B cell (primary cell): ENCODE measurements around the gene RBP4. TPM values are rescaled to one million over a fixed set of nuclear protein-coding genes. Genes with fewer than 3 reads are reported as not detected.

Source experiments
- ATAC-seq: fragments of 200-7000 bp; cut with Tn5 transposase; one replicate; pipeline ENCODE4 v1.10.0; 2021; ENCODE audit warnings: low read depth, mild to moderate bottlenecking, moderate number of reproducible peaks, moderate library complexity
- CTCF ChIA-PET: fragments of 350-600 bp; sonication (Branson Sonifier 250); formaldehyde crosslinking; loops from one replicate; lab custom pipeline; 2021; ENCODE audit warnings: antibody characterized with exemption, inconsistent platforms; lab: Charles Lee
- POLR2A ChIA-PET: fragments of 350-600 bp; sonication (Branson Sonifier 250); formaldehyde crosslinking; loops from one replicate; lab custom pipeline; 2021; ENCODE audit warnings: antibody characterized with exemption; lab: Charles Lee
- DNase-seq: peaks from one replicate; pipeline ENCODE4 v3.0.0; 2013
- H2AFZ ChIP-seq: 2 replicates; pipeline ENCODE4 v1.6.1; 2012; ENCODE audit warnings: mild to moderate bottlenecking, low read depth, low read length; ENCODE audit not compliant: insufficient read depth, poor library complexity, severe bottlenecking
- H3K27ac ChIP-seq, 2 donors: 1 replicate in 1 of 2; 2 replicates in 1 of 2; pipeline ENCODE4 v1.5.1; 2012 to 2013; ENCODE audit warnings: low read length in 2 of 2, mild to moderate bottlenecking in 2 of 2, moderate library complexity in 1 of 2
- H3K27me3 ChIP-seq, 4 experiments: fragments of 200-600 bp in 1 of 4; sonication (generic) in 1 of 4; replicated peaks in 1 of 4; 1 replicate in 2 of 4; 2 replicates in 2 of 4; pipeline versions ENCODE4 v1.6.1 to v1.7.0; 2013 to 2016; ENCODE audit warnings: low read length in 3 of 4, mild to moderate bottlenecking in 2 of 4, mixed read lengths in 1 of 4, moderate library complexity in 1 of 4; ENCODE audit not compliant: insufficient read depth in 4 of 4, control insufficient read depth in 3 of 4; ENCODE audit errors: control extremely low read depth in 1 of 4
- H3K36me3 ChIP-seq, 2 experiments: replicated peaks in 1 of 2; 1 replicate in 1 of 2; 2 replicates in 1 of 2; pipeline versions ENCODE4 v1.6.1 to v1.7.1; 2013; ENCODE audit warnings: low read length in 1 of 2; ENCODE audit not compliant: insufficient read depth in 2 of 2, control insufficient read depth in 1 of 2; ENCODE audit errors: control extremely low read depth in 1 of 2, extremely low read depth in 1 of 2
- H3K4me1 ChIP-seq, 2 donors: fragments of 200-600 bp in 1 of 2; sonication (generic) in 1 of 2; 1 replicate in 1 of 2; 2 replicates in 1 of 2; pipeline versions ENCODE4 v1.5.1 to v1.6.1; 2013 to 2017; ENCODE audit warnings: low read length in 2 of 2; ENCODE audit not compliant: control insufficient read depth in 2 of 2, insufficient read depth in 2 of 2
- H3K4me2 ChIP-seq: replicated peaks from 2 replicates; pipeline ENCODE3; 2012; ENCODE audit warnings: mild to moderate bottlenecking, low read depth, low read length; ENCODE audit not compliant: poor library complexity, severe bottlenecking
- H3K4me3 ChIP-seq, 5 experiments: fragments of 200-600 bp in 1 of 5; sonication (generic) in 1 of 5; 1 replicate in 3 of 5; 2 replicates in 2 of 5; pipeline versions ENCODE4 v1.5.1 to v1.7.0; 2011 to 2016; ENCODE audit warnings: low read length in 4 of 5, mild to moderate bottlenecking in 4 of 5, low read depth in 2 of 5, control low read depth in 1 of 5, moderate library complexity in 1 of 5; ENCODE audit not compliant: insufficient read depth in 1 of 5; ENCODE audit errors: control extremely low read depth in 1 of 5, extremely low read depth in 1 of 5
- H3K79me2 ChIP-seq: fragments of 200-600 bp; sonication (generic); one replicate; pipeline ENCODE4 v1.6.0; 2016; ENCODE audit warnings: low read length; ENCODE audit not compliant: control insufficient read depth, insufficient read depth
- H3K9ac ChIP-seq: fragments of 200-600 bp; sonication (generic); 2 replicates; pipeline ENCODE4 v1.6.1; 2017; ENCODE audit warnings: mild to moderate bottlenecking, low read length, moderate library complexity
- H3K9me3 ChIP-seq, 3 donors: one replicate each; pipeline versions ENCODE4 v1.6.1 to v1.7.1; 2013; ENCODE audit warnings: low read length in 2 of 3; ENCODE audit not compliant: control insufficient read depth in 2 of 3, insufficient read depth in 1 of 3; ENCODE audit errors: control extremely low read depth in 1 of 3
- H4K20me1 ChIP-seq: 2 replicates; pipeline ENCODE4 v1.6.0; 2012; ENCODE audit warnings: mild to moderate bottlenecking, low read length; ENCODE audit not compliant: insufficient read depth, control insufficient read depth, poor library complexity, severe bottlenecking
- H3K27ac Mint-ChIP-seq: one replicate; pipeline ENCODE4 v1.8.0; 2021; ENCODE audit warnings: mixed read lengths
- H3K27me3 Mint-ChIP-seq: one replicate; pipeline ENCODE4 v1.8.0; 2021; ENCODE audit warnings: mixed read lengths
- H3K4me1 Mint-ChIP-seq: one replicate; pipeline ENCODE4 v1.8.0; 2021; ENCODE audit warnings: mixed read lengths
- H3K4me3 Mint-ChIP-seq: one replicate; pipeline ENCODE4 v1.8.0; 2021; ENCODE audit warnings: mixed read lengths
- H3K9me3 Mint-ChIP-seq: one replicate; pipeline ENCODE4 v1.8.0; 2022; ENCODE audit warnings: mixed read lengths; ENCODE audit not compliant: insufficient read depth
- CTCF ChIP-seq: fragments of 200-600 bp; IDR thresholded peaks from one replicate; pipeline ENCODE4 v1.8.0; 2022; ENCODE audit warnings: antibody characterized with exemption, mild to moderate bottlenecking
- EZH2 ChIP-seq: IDR thresholded peaks from 2 replicates; pipeline ENCODE4 v1.6.1; 2012; ENCODE audit warnings: borderline replicate concordance, low read depth, mild to moderate bottlenecking, moderate library complexity, low read length; ENCODE audit not compliant: insufficient read depth, poor library complexity, severe bottlenecking
- whole genome bisulfite sequencing: methylation state at CpG from one replicate; pipeline ENCODE4 v1.1.5; 2013; ENCODE audit warnings: missing lambda C conversion rate; ENCODE audit not compliant: insufficient coverage; 5-methylcytosine and 5-hydroxymethylcytosine counted together
- intact Hi-C: fragments of 100-400 bp; cut with micrococcal nuclease; formaldehyde crosslinking; loops from one replicate; pipeline ENCODE4 v1.10.0; 2022
- polyA plus RNA-seq: library from polyadenylated mRNA; depleted of rRNA; stranded (reverse); fragments of >200 nt; gene quantifications from 2 replicates; pipeline ENCODE4 v1.2.3, GENCODE V29; 2012
- total RNA-seq, 2 donors: library from RNA; stranded (reverse); fragments of 120-200 nt in 1 of 2; gene quantifications; 1 replicate in 1 of 2; 2 replicates in 1 of 2; pipeline versions ENCODE4 v1.2.3 to v1.2.4, GENCODE V29; 2013 to 2022

RBP4 gene
- total and polyA plus RNA-seq, 2 donors (not counting 1 experiment from before 2014, with no cell fraction given), result not detected

- H3K9ac ChIP-seq, result no peak overlapping the region
- Mint-ChIP-seq H3K4me1 (peaks cover 1% of the 10 kb centered on the region), H3K27me3 (peaks cover 61% of the 10 kb centered on the region), H3K9me3 (peaks cover 3% of the 10 kb centered on the region), H3K27ac (no peak overlapping the region), H3K4me3 (no peak overlapping the region)
- POLR2A ChIA-PET, result no interaction called here
- H2AFZ ChIP-seq, result no peak overlapping the region
- CTCF ChIA-PET, result interaction anchor here (0.7 kb wide), 1 partner anchor 252 kb away, joined by 3 read pairs; no protein-coding TSS in a partner anchor
- H3K9me3 ChIP-seq, result peaks cover 0 to 7% (median 3%) of the 10 kb centered on the region in 3 donors
- DNase-seq (no peak), ATAC-seq (no peak)
- intact Hi-C loops, result no loop called here
- no CpG with 5 or more reads among the region's 2 CpGs for WGBS
- no peak for TF ChIP-seq CTCF
- no peaks in the 10 kb centered on the region for H3K4me1 ChIP-seq
- no peaks in the 10 kb centered on the region for H3K79me2 ChIP-seq
- H3K27me3 ChIP-seq, result peaks cover 0 to 19% (median 7%) of the 10 kb centered on the region in 4 experiments
- H3K4me3 ChIP-seq, result no peak overlapping the region
- no peak overlapping the region for H3K4me2 ChIP-seq
- no peak overlapping the region for H3K27ac ChIP-seq
- no peaks in the 10 kb centered on the region for H3K36me3 ChIP-seq
- H4K20me1 ChIP-seq, result no peaks in the 10 kb centered on the region
Observed at GRCh38 chr10:93604146-93604545, 3.1 kb upstream of the RBP4 start.

- no peaks in the 10 kb centered on the region for H4K20me1 ChIP-seq
- no peaks in the 10 kb centered on the region for H3K79me2 ChIP-seq
- H3K27ac ChIP-seq, result no peak overlapping the region
- Mint-ChIP-seq H3K9me3 (peaks cover 3% of the 10 kb centered on the region), H3K4me3 (no peak overlapping the region), H3K27ac (no peak overlapping the region), H3K27me3 (peaks cover 59% of the 10 kb centered on the region), H3K4me1 (peaks cover 1% of the 10 kb centered on the region)
- POLR2A ChIA-PET, result no interaction called here
- DNase-seq (no peak), ATAC-seq (no peak)
- H3K4me2 ChIP-seq, result no peak overlapping the region
- TF ChIP-seq EZH2 (no peak), CTCF (no peak)
- no peaks in the 10 kb centered on the region for H3K4me1 ChIP-seq
- CTCF ChIA-PET, result no interaction called here
- WGBS, result no CpG with 5 or more reads among the region's 2 CpGs
- intact Hi-C loops, result no loop called here
- H3K36me3 ChIP-seq, result no peaks in the 10 kb centered on the region
- peaks cover 0 to 19% (median 7%) of the 10 kb centered on the region in 4 experiments for H3K27me3 ChIP-seq
- no peak overlapping the region for H3K9ac ChIP-seq
- H3K9me3 ChIP-seq, result peaks cover 0 to 5% (median 3%) of the 10 kb centered on the region in 3 donors
- H2AFZ ChIP-seq, result no peak overlapping the region
- H3K4me3 ChIP-seq, result no peak overlapping the region
Observed at GRCh38 chr10:93603023-93603422, 2.0 kb upstream of the RBP4 start.
